Left lobe of liver (tissue), 2 donors: ENCODE results near the gene SLC29A2. TPM values are rescaled to one million over a fixed set of nuclear protein-coding genes. Genes with fewer than 3 reads are reported as not detected.
A peak's percentile ranks its signal among the peaks of the same experiment; 100 is the strongest.
"Not testable (repeated sequence)": the region's sequence is repeated elsewhere in the genome, so short reads cannot be mapped to it uniquely, and the experiment has no call there.

Experiments used
- ATAC-seq: fragments of 200-7000 bp; cut with Tn5 transposase; one replicate; pipeline ENCODE4 v1.9.1; 2020; ENCODE audit warnings: mild to moderate bottlenecking, moderate library complexity
- DNase-seq: peaks from one replicate; pipeline ENCODE4 v3.0.0-alpha.2; 2020; ENCODE audit warnings: low spot score
- total RNA-seq: library from RNA; stranded (reverse); gene quantifications from one replicate; pipeline ENCODE4 v1.2.1, GENCODE V29; 2021
- donor health status: DM: no; HTN: no; CAD: no; lungs with moderate emphysema.
- donor health status: DM: no; HTN: yes; CAD: no.

Gene SLC29A2
- total RNA-seq, 1 donor from 2014 or later: 0.48 TPM

- not testable (repeated sequence) for DNase-seq, ATAC-seq
Observed at GRCh38 chr11:66350560-66351235, 20.9 kb downstream of the SLC29A2 start.

DNA sequence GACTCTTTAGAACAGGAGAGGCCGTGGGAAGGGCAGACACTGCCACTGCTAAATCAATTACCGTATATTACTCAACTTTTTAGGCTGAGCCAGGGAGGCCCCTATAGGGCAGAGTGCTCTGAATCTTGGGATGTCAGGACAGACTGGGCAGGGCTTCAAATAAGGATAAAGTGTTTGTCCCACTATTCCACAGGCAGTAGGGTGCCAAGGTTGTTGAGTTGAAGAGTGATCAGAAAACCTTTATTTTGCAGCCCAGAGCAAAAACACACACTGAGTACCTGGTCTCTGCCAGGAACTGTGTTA lies 22.5 kb downstream of the SLC29A2 start:
- ATAC-seq (peak; percentile 31), DNase-seq (no peak)

DNA sequence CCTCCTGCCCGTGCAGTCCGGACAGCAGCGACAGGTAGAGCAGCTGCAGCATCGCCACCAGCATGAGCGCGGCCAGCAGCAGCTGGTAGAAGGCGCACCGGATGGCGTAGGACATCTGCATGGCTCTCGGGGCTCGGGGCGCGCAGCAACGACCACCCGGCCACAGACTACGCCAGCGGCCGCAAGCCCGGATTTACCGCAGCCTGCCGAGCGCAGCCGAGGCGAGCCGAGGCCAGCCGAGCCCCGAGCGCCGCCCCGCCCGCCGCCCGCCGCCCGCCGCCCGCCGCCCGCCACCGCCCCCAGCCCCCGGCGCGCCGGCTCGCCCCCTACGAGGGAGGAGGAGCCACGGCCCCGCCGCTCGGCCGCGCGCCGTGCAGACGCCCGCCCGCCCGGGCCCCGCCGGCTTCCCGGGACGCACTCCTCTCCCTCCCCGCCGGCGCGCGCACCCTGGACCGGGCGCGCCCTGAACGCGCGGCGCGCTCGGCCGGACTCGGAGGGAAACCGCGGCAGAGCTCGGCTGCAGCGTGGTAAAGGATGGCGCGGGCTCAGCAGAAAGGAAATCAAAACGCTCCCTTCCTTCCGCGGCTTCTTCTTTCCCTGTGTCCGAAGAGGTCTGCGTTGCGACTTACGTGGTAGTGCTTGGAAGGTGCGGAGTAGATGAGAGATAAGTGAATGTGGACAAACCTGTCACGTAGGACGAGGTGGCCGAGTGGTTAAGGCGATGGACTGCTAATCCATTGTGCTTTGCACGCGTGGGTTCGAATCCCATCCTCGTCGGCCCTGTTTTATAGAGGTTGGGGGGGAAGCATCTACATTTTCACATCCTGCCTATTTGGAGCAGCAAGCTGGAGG lies 23.9 kb downstream of the SLC29A2 start, which contains the start of gene B4GAT1:
B4GAT1 (minus strand) TSS at position 205 of the 852 bp plus-strand sequence; CDS start at position 121, 84 bp downstream.
- DNase-seq: peak; percentile 81

DNA sequence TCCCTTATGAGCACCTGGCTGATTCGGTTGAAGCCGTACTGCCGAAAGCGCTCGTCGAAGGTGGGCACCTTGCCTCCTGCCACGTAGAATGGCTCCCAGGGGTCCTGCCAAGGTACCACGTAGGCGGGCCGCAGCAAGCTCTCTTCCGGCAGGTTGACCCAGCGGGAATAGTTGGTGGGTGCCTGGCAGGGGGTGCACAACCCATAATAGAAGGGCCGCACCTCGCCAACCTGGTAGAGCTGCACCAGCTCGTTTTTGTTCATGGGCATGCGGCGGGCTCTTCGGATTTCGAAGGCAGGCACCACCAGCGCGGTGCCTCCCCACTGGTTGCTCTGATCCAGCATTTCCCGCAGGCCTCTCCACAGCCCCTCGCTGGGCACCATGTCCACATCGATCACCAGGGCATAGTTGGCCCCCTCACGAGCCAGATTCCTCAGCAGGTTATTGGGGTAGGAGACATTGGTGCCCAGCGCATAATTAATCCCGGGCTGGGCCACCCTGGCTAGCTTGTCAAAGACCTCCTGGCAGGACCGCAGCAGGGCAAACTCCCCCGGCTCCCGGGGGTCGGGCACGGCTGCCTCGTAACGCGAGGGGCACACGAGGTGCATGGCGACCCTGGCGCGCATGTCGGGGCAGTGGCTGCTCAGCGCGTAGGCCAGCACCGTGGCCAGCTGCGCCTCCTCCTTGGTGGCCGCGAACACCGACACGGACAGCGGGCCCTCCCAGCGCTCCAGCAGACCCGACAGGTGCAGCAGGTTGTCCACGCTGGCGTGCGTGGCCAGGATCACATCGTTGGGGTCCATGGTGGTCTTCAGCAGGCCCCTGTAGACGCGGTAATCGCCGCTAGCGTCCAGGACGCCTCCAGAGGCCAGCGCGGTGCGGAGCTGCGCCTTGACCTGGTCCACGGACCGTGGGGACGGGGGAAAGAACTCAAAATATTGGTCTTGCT lies 24.8 kb downstream of the SLC29A2 start:
- no peak for DNase-seq
- ATAC-seq: peak; percentile 7

More for the DNA sequence above, 23.9 kb downstream of the SLC29A2 start, which contains the start of gene B4GAT1:
- ATAC-seq: peak; percentile 68

DNA sequence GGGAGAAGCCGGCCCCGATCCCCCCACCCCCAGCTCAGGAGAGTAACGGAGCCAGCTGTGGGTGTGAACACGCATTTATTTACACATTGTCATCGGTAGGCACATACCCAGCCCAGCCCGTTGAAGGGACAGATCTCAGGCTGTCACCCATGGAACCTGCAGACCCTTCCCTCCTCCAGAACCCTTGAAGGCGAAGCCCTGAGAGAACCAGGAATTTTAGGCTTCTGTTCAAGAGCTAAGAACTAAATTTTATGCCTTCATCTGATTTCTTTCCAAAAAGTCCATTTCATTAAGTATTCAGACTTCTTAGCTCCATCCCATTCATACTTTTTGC lies 26.3 kb downstream of the SLC29A2 start:
- ATAC-seq (no peak), DNase-seq (no peak)

DNA sequence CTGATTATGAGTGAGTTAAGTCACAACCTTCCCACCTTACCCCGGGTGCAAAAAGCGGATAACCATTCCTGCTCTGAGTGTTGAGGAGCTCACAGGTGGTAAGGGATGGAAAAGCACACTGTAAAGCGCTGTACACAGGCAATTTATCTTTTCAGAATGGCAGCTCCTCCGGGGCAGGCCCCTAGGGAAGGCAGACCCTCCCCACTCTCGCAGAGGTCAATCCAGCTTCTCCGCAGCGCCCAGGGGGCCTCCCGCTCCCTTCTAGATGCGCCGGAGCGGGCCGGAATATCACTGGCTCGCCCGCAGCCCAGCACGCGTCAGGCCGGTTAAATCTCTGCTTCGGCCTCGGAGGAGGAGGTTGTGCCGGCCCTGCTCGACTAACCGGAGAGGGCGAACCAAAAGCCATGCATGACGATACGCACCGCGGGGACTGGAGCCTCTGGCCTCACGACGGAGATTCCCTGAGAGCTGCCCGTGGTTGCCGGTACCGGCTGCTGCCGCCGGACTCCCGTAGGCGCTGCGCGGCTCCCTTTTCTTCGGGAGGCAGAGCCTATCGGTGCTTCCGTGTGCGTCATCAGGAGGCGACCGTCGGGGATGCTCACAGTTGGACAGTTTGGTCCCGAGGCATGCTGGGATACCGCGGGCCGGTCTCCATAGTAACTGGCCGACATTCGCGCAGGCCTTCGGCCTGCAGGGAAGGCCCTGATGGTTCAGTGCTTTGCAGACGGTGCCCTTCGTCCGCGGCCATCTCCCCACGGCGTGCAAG lies 26.8 kb downstream of the SLC29A2 start, which contains the start of gene BRMS1:
BRMS1 (minus strand) TSS at position 555 of the 766 bp plus-strand sequence. CDS start 2,870 bp downstream, outside the sequence.
- DNase-seq (peak; percentile 99), ATAC-seq (peak; percentile 81)

GRCh38 chr11:66343176-66343575 lies 28.4 kb downstream of the SLC29A2 start:
- DNase-seq (no peak), ATAC-seq (no peak)

GRCh38 chr11:66341502-66342126 lies 29.9 kb downstream of the SLC29A2 start:
- no peak for ATAC-seq
- no peak for DNase-seq

DNA sequence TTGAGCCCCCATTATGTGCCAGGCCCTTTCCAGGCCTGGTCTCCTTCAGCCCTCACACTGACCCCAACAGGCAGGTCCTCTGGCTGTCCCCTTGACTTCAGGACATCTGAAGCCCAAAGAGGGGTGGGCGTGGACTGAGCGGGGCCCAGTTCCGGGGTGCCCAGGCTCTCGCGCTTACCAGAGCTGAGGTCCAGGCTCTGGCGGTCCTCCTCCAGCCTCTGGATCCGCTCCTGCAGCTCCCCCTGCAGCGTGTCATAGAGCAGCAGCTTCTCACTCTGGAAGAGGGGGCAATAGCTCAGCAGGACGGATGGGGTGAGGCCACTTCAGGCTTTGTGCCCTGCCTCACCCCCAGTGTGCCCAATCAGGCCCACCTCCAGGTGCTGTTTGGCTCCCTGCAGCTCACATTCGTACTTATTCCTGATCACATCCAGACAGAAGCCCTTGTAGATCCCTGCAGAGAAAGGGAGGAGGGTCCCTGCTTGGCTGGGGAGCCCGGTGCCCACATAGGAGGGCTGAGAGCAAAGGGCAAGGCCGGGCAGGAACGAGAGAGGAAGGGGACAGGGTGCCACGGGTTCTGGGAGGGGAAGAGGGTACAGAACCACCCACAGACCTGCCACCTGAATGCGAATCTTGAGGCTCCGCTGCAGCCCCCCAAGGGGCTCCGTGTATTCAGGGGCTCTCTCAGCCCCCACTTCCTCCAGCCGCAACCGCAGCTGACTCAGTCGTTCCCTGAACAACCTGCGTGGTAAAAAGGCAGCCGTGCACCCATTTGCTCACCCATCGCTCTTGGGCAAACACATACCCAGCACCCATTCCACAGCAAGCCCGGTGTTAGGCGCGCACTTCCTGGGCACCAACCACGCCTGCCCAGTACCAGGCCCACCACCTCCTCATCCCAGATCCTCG lies 30.7 kb downstream of the SLC29A2 start:
- ATAC-seq: no peak
- no peak for DNase-seq

DNA sequence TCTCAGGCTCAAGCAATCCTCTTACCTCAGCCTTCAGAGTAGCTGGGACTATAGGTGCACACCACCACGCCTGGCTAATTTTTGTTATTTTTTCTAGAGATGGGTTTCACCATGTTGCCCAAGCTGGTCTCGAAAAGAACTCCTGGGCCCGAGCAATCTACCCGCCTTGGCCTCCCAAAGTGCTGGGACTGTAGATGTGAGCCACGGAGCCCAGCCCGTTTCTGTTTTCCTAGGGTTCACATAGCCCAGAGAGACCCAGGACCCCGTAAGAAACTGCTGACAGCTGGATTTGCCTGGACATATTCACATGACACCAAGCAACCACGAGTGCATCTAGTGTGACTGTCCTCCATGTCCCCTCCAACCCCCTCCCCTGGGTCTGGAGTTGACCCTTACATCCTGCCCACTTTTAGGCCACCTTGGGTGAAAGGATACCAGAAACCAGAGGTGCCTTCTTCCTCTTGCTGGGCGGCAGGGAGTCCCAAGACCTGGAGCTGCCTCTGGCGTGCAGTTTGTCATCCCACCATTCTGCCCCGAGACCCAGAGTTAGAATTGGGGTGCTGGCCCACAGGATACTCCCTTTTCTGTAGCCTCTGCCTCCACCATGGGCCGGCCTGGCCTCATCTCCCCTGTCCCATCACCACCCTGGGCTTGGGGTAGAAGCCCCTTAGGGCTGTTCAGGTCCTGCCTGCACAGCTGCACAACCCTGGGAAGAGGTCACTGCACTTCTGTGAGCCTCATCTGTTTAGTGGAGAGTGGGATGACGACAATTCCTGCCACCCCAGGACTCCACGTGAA lies 31.7 kb downstream of the SLC29A2 start:
- ATAC-seq: no peak
- DNase-seq: no peak

DNA sequence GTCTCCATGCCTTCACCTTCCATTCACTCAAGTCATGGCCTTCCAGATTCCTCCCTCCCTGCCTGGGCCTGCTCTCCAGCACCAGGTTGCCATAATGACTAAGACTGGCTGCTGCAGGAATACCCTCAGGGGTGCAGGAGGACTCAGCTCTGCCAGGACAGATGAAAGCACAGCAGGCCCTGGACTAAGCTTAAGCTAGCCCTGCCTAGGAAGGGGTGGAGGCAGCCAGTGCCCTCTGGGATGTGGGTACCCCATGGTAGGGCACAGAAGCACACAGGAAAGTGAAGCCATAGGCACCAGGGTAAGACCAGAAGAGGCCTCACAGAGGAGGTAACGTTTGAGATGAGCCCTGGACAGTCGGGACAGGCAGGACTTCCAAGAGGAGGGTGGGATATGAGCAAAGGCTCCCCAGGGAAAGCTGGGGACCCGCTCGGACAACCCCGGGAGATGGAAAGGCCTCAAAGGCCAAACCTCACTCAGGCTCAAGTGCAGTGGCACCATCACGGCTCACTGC lies 32.3 kb downstream of the SLC29A2 start:
- no peak for ATAC-seq
- DNase-seq: no peak

DNA sequence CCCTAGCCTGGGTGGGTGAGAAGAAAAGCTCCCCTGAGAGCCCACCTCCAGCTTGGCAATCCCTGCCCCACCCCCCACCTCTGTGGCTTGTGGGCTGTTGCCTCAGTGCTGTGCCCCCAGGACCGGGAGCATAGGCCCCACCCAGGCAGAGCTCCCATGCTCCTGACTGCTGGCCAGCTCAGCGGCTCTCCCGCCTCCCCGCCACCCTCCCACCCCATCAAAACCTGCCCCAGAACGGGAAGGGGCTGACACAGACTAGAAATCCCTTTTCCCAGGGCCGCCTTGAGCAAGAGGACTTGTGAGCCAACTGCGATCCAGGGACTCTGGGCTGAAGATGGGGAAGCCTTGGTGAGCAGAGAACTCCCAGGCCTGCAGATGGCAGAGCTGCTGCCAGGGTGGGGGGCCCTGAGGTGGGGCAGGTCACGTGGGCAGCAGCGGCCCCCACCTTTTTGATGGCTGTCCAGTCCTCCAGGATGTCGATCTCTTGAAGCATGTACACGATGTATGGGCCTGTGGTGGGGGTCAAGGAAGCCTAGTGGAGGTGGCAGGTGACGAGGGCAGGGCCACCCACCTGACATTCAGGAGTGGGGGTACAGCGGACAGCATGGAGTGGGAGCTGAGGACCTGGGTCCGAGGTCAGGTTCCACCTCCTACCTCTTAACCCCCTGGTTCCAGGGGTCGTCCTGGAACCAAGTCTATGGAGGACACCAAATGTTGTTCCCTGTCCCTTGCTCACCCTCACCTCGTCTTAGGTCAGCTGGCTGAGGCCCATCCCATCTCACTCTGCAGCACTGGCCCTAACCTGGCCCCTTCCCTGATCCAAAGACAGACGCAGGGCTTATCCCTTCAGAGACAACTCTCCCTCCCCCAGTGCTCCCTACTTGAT lies 33.0 kb downstream of the SLC29A2 start:
- DNase-seq: no peak
- no peak for ATAC-seq

DNA sequence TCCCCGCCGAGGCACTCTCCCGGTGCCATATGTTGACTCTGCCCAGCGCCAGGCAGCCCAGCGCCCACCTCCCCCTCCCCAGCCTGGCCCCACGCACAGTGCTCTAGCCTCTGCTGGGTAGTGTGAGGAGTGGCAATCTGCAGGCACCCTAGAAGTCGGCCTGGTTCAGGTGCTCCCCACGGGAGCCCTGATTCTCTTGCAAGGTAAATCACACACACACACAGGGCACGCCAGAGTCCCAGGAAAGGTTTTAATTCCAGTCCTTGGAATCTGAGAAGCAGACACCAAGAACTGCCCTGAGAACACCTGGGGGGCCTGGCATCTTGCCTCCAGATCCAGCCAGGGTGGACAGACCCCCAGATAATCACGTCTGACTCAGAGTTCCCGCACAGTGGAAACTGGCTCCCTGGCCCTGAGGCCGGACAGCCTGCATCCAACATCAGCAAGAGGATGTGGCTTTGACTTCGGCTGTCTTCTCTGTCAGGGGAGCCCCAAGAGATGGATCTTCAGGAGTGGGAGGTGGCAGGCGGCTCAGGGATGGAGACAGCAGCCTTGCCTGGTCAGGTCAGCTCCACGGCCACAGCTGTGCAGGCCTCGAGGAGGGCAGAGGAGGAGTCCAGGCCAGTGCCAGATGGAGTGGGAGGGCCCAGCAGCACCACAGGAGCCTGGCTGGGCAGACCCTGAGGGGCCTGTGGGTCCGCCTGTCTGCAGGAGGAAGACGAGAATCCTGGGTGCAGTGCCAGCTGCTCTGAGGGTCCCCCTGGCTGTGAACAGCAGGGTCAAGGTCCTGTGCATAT lies 34.3 kb downstream of the SLC29A2 start:
- DNase-seq (no peak), ATAC-seq (no peak)

DNA sequence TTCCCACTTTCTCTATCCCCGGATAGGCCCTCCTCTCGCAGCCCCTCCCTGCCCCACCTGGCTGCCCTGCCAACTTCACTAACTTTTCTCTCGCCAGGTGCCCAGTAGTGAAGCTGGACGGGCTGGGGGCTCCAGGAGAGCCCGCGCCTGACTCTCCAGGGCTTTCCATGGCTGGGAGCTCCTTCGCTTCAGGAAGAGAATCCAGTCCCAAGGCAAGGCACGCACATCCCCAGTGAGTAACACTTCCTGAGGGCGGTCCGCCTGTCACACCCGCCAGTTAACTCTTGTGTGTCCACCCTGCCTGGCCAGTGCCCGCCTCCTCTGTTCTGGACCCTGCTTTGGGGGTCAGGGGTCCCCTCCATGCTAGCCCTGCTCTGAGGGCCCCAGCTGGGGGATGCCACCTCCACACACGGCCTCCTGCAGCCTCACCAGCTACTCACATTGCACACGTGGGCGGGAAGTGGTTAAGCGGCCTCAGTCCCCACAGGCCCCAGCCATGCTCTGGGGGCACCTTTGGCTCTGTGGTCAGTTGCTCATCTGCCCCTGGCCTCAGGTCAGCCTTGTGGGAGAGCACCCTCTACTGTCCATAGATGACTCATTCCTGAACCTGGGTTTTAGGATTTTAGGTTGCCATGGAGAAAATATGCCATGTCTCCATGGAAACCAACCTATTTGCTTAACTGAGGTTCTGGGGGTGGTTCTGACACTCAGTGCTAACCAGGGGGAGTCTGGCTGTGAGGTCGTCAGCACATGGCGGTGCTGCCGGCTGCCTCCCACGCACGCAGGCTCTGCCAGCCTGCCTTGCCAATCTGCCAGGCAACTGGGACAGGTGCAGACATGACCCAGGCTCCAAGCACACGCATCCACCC lies 35.1 kb downstream of the SLC29A2 start, which contains the start of gene RIN1:
RIN1 (minus strand) TSS at position 201 of the 869 bp plus-strand sequence; CDS start at position 169, 32 bp downstream.
- no peak for DNase-seq
- ATAC-seq: peak; percentile 75
